GM23338 (cell line): ENCODE data around the gene EFEMP1. TPM values are rescaled to one million over a fixed set of nuclear protein-coding genes. Genes with fewer than 3 reads are reported as not detected.
A peak's percentile ranks its signal among the peaks of the same experiment; 100 is the strongest.

Source experiments
- ATAC-seq: fragments of 200-7000 bp; cut with Tn5 transposase; 3 replicates; pipeline ENCODE4 v1.9.1; 2020
- DNase-seq: peaks from one replicate; pipeline ENCODE4 v3.0.0-alpha.2; 2015; ENCODE audit warnings: low spot score
- H2AFZ ChIP-seq: fragments of 200-600 bp; sonication (generic); 2 replicates; pipeline ENCODE4 v1.8.0; 2016; ENCODE audit warnings: antibody characterized with exemption, mild to moderate bottlenecking, moderate library complexity
- H3F3A ChIP-seq: fragments of 200-600 bp; sonication (generic); replicated peaks from 2 replicates; pipeline ENCODE4 v1.8.0; 2017; ENCODE audit warnings: antibody characterized with exemption, mixed run types, low read depth
- H3K27ac ChIP-seq: fragments of 200-600 bp; sonication (generic); 2 replicates; pipeline ENCODE4 v1.6.1; 2016; ENCODE audit warnings: low read depth
- H3K27me3 ChIP-seq: fragments of 200-600 bp; sonication (generic); 2 replicates; pipeline ENCODE4 v1.8.0; 2016; ENCODE audit warnings: mild to moderate bottlenecking, mixed run types, moderate library complexity; ENCODE audit not compliant: insufficient read depth
- H3K36me3 ChIP-seq: fragments of 200-600 bp; sonication (generic); 2 replicates; pipeline ENCODE4 v1.8.0; 2016; ENCODE audit warnings: mild to moderate bottlenecking; ENCODE audit not compliant: insufficient read depth
- H3K4me1 ChIP-seq: fragments of 200-600 bp; sonication (generic); 2 replicates; pipeline ENCODE4 v1.8.0; 2016; ENCODE audit warnings: mild to moderate bottlenecking, moderate library complexity; ENCODE audit not compliant: insufficient read depth
- H3K4me2 ChIP-seq: fragments of 200-600 bp; sonication (generic); 2 replicates; pipeline ENCODE4 v1.7.1; 2017; ENCODE audit warnings: mixed run types
- H3K4me3 ChIP-seq: fragments of 200-600 bp; sonication (generic); 2 replicates; pipeline ENCODE4 v1.6.1; 2016; ENCODE audit warnings: mixed run types
- H3K79me2 ChIP-seq: fragments of 200-600 bp; sonication (generic); replicated peaks from 2 replicates; pipeline ENCODE4 v1.8.0; 2017; ENCODE audit warnings: mild to moderate bottlenecking; ENCODE audit not compliant: insufficient read depth
- H3K9me2 ChIP-seq: fragments of 200-600 bp; sonication (generic); 2 replicates; pipeline ENCODE4 v1.8.0; 2017; ENCODE audit not compliant: insufficient read depth
- H4K20me1 ChIP-seq: fragments of 200-600 bp; sonication (generic); replicated peaks from 2 replicates; pipeline ENCODE4 v1.8.0; 2017; ENCODE audit warnings: mild to moderate bottlenecking; ENCODE audit not compliant: insufficient read depth
- H3K27ac Mint-ChIP-seq: 2 replicates; pipeline ENCODE4 v1.8.0; 2020; ENCODE audit warnings: inconsistent platforms, mild to moderate bottlenecking, moderate library complexity, mixed read lengths
- H3K27me3 Mint-ChIP-seq: 3 replicates; pipeline ENCODE4 v1.8.0; 2022; ENCODE audit warnings: low read depth, mild to moderate bottlenecking, moderate library complexity, mixed read lengths, inconsistent platforms; ENCODE audit not compliant: insufficient read depth, poor library complexity
- H3K36me3 Mint-ChIP-seq: 3 replicates; pipeline ENCODE4 v1.8.0; 2021; ENCODE audit warnings: low read depth, mild to moderate bottlenecking, inconsistent platforms, moderate library complexity, mixed read lengths
- H3K4me1 Mint-ChIP-seq: 3 replicates; pipeline ENCODE4 v1.8.0; 2020; ENCODE audit warnings: mild to moderate bottlenecking, inconsistent platforms, mixed read lengths
- H3K4me3 Mint-ChIP-seq: 3 replicates; pipeline ENCODE4 v1.8.0; 2021; ENCODE audit warnings: moderate library complexity, mild to moderate bottlenecking, inconsistent platforms, mixed read lengths
- H3K9me3 Mint-ChIP-seq: 3 replicates; pipeline ENCODE4 v1.8.0; 2020; ENCODE audit warnings: moderate library complexity, mild to moderate bottlenecking, inconsistent platforms, mixed read lengths
- CREB1 ChIP-seq: fragments of 250-450 bp; sonication (Bioruptor Pico); IDR thresholded peaks from 2 replicates; pipeline ENCODE4 v1.5.0; 2020; ENCODE audit warnings: low read depth, mild to moderate bottlenecking, moderate library complexity
- ETS1 ChIP-seq: IDR thresholded peaks from 2 replicates; pipeline ENCODE4 v1.6.1; 2016; ENCODE audit warnings: antibody characterized with exemption
- EZH2 ChIP-seq: fragments of 200-600 bp; sonication (generic); IDR thresholded peaks from one replicate; pipeline ENCODE4 v1.8.0; 2017; ENCODE audit warnings: antibody characterized with exemption, mild to moderate bottlenecking, low read depth; ENCODE audit not compliant: unreplicated experiment
- EZH2phosphoT487 ChIP-seq: fragments of 200-600 bp; sonication (generic); IDR thresholded peaks from one replicate; pipeline ENCODE4 v1.8.1; 2018; ENCODE audit warnings: antibody characterized with exemption; ENCODE audit not compliant: unreplicated experiment
- NANOG ChIP-seq: IDR thresholded peaks from 2 replicates; pipeline ENCODE4 v1.6.1; 2016; ENCODE audit warnings: antibody characterized with exemption, borderline replicate concordance
- STAT1 ChIP-seq: IDR thresholded peaks from one replicate; pipeline ENCODE4 v1.6.1; 2016; ENCODE audit warnings: antibody characterized with exemption; ENCODE audit not compliant: unreplicated experiment
- ZNF331 ChIP-seq: fragments of 250-450 bp; sonication (Bioruptor Pico); IDR thresholded peaks from 2 replicates; pipeline ENCODE4 v1.5.0; 2020; ENCODE audit warnings: low read depth, mild to moderate bottlenecking, moderate library complexity
- ZNF462 ChIP-seq: fragments of 250-450 bp; sonication (Bioruptor Pico); IDR thresholded peaks from 2 replicates; pipeline ENCODE4 v1.5.0; 2020; ENCODE audit warnings: mild to moderate bottlenecking, moderate library complexity
- polyA plus RNA-seq: library from polyadenylated mRNA; unstranded; fragments of >200 nt; fragmentation: Nextera tagmentation; extraction: Ambion mirVana; gene quantifications from 2 replicates; pipeline ENCODE4 v1.2.1, GENCODE V29; 2016
- total RNA-seq: library from RNA; depleted of rRNA; stranded (reverse); fragments of >200 nt; shearing (Covaris generic); gene quantifications from 2 replicates; pipeline ENCODE4 v1.2.3, GENCODE V29; 2014
- TF ChIP-seq, protein P1 (sequence below): IDR thresholded peaks from one replicate; pipeline ENCODE4 v1.6.1; 2018; ENCODE audit warnings: antibody characterized with exemption; ENCODE audit not compliant: unreplicated experiment

The EFEMP1 gene
- total and polyA plus RNA-seq, 2 experiments from 2014 or later = 12.6 to 22.5 TPM

DNA sequence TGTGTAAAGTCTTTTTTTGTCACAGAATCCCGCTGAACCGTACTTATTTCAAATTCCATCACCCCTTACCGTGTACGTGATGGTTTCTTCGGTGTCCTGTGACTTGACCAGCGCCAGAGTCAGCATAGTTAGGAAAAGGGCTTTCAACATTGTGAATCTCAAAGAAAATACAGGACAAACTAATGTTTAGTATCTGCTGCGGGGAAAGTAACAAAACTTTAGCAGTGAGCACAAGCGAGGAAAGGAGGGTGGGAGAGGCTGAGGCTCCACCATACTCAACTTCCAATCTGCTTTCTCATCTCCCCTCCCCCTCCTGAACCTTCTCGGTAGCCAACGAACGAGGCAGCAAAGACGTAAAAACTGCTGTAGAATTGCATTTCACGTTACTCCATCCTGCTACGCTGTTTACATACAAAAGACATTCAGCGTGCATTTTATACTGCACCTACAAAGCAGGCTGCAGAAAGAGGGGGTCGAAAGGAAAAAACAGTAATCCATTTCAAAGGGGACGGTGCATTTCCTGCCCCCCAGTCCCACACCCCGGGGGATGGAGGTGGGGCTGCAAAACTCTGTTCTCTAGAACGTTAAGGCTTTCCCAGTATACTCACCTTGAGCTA, 1.2 kb downstream of the EFEMP1 start:
- Histone ChIP-seq H3K4me1 (peaks cover 12% of the 10 kb centered on the region), H3K4me2 (peak overlapping the region; percentile 93), H3K9me2 (no peaks in the 10 kb centered on the region), H3K27ac (no peak overlapping the region), H3K27me3 (peaks cover 45% of the 10 kb centered on the region), H3K36me3 (no peaks in the 10 kb centered on the region), H3F3A (no peaks in the 10 kb centered on the region), H2AFZ (peak overlapping the region; percentile 79), H4K20me1 (no peaks in the 10 kb centered on the region), H3K4me3 (peak overlapping the region; percentile 68), H3K79me2 (no peaks in the 10 kb centered on the region)
- DNase-seq (peak; percentile 77), ATAC-seq (peak; percentile 20)
- Mint-ChIP-seq H3K36me3 (no peaks in the 10 kb centered on the region), H3K4me3 (peak overlapping the region; percentile 92), H3K4me1 (peaks cover 26% of the 10 kb centered on the region), H3K9me3 (no peaks in the 10 kb centered on the region), H3K27me3 (peaks cover 24% of the 10 kb centered on the region), H3K27ac (peak overlapping the region; percentile 2; the same call in 1 of the 2 replicates)
- TF ChIP-seq ZNF462 (CRISPR knock-in tag) (no peak), ETS1 (no peak), ZNF331 (CRISPR knock-in tag) (no peak), STAT1 (no peak), CREB1 (CRISPR knock-in tag) (no peak), NANOG (no peak), EZH2phosphoT487 (no peak), EZH2 (no peak)
- TF ChIP-seq, protein P1, sequence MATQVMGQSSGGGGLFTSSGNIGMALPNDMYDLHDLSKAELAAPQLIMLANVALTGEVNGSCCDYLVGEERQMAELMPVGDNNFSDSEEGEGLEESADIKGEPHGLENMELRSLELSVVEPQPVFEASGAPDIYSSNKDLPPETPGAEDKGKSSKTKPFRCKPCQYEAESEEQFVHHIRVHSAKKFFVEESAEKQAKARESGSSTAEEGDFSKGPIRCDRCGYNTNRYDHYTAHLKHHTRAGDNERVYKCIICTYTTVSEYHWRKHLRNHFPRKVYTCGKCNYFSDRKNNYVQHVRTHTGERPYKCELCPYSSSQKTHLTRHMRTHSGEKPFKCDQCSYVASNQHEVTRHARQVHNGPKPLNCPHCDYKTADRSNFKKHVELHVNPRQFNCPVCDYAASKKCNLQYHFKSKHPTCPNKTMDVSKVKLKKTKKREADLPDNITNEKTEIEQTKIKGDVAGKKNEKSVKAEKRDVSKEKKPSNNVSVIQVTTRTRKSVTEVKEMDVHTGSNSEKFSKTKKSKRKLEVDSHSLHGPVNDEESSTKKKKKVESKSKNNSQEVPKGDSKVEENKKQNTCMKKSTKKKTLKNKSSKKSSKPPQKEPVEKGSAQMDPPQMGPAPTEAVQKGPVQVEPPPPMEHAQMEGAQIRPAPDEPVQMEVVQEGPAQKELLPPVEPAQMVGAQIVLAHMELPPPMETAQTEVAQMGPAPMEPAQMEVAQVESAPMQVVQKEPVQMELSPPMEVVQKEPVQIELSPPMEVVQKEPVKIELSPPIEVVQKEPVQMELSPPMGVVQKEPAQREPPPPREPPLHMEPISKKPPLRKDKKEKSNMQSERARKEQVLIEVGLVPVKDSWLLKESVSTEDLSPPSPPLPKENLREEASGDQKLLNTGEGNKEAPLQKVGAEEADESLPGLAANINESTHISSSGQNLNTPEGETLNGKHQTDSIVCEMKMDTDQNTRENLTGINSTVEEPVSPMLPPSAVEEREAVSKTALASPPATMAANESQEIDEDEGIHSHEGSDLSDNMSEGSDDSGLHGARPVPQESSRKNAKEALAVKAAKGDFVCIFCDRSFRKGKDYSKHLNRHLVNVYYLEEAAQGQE = no peak
